Measurements from ENCODE around the gene TENM4.

GRCh38 chr11:78898266-78898775, 542.5 kb downstream of the TENM4 start:
- no peak for TF ChIP-seq CTCF (IDR thresholded peaks at IDR 0.05; ENCODE audit: low read depth, low read length, missing input control)
- no peak for TF ChIP-seq MAX (IDR thresholded peaks at IDR 0.05)
- no peak for TF ChIP-seq REST (IDR thresholded peaks at IDR 0.05)
- no peak for TF ChIP-seq JUND (IDR thresholded peaks at IDR 0.05)
